ENCODE data around the gene MPEG1. TPM values are rescaled to one million over a fixed set of nuclear protein-coding genes. Genes with fewer than 3 reads are reported as not detected.

The MPEG1 gene
- total and polyA plus RNA-seq, 4 donors = 7.0 to 63.5 (median 36.9) TPM

DNA sequence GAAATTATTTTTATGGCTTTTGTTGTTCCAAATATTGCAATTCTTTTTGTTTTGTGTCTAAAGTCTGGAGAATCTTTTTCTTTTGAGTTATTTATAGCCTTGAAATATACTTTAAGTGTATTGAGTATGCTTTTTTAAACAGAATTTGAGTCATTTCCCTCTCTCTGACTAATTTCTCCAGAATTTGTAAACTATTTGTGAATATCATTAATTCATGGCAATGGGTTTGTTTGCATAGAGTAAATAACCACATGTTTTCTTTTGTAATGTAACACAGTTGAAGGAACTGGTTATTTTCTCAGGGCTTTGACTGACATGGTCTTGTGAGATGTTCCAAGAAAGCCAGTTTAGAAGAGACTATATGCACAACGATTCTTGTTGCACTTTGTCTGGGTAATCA, 30.9 kb upstream of the MPEG1 start:
- H3K9me3 ChIP-seq (ENCODE audit: control insufficient read depth in 4 of 4, insufficient read depth in 3 of 4, low read length in 3 of 4) = no peaks in the 10 kb centered on the region
- H3K4me3 ChIP-seq = no peak overlapping the region
- H3K36me3 ChIP-seq (ENCODE audit: control insufficient read depth in 4 of 4, insufficient read depth in 4 of 4, low read length in 4 of 4) = no peaks in the 10 kb centered on the region
- no peak overlapping the region for H3K9ac ChIP-seq (ENCODE audit: insufficient read depth in 1 of 2, low read length in 2 of 2)
- H3K27me3 ChIP-seq (ENCODE audit: control insufficient read depth in 3 of 3, insufficient read depth in 3 of 3, low read length in 2 of 3) = no peaks in the 10 kb centered on the region
- H3K4me1 ChIP-seq (ENCODE audit: control insufficient read depth in 5 of 5, insufficient read depth in 5 of 5, low read length in 5 of 5) = peaks cover 0 to 3% (median 0%) of the 10 kb centered on the region in 5 donors
- WGBS, 2 donors = 85 to 91% methylated on average over 1 of the region's 1 CpG
- no peak overlapping the region for H3K27ac ChIP-seq (ENCODE audit: low read depth in 1 of 2, low read length in 1 of 2)
- ATAC-seq (ENCODE audit: insufficient read depth, low FRiP score) (no peak), DNase-seq (no peak)
- TF ChIP-seq, protein P1, sequence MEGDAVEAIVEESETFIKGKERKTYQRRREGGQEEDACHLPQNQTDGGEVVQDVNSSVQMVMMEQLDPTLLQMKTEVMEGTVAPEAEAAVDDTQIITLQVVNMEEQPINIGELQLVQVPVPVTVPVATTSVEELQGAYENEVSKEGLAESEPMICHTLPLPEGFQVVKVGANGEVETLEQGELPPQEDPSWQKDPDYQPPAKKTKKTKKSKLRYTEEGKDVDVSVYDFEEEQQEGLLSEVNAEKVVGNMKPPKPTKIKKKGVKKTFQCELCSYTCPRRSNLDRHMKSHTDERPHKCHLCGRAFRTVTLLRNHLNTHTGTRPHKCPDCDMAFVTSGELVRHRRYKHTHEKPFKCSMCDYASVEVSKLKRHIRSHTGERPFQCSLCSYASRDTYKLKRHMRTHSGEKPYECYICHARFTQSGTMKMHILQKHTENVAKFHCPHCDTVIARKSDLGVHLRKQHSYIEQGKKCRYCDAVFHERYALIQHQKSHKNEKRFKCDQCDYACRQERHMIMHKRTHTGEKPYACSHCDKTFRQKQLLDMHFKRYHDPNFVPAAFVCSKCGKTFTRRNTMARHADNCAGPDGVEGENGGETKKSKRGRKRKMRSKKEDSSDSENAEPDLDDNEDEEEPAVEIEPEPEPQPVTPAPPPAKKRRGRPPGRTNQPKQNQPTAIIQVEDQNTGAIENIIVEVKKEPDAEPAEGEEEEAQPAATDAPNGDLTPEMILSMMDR (IDR thresholded peaks at IDR 0.05; ENCODE audit: control extremely low read depth, extremely low read depth) = no peak

DNA sequence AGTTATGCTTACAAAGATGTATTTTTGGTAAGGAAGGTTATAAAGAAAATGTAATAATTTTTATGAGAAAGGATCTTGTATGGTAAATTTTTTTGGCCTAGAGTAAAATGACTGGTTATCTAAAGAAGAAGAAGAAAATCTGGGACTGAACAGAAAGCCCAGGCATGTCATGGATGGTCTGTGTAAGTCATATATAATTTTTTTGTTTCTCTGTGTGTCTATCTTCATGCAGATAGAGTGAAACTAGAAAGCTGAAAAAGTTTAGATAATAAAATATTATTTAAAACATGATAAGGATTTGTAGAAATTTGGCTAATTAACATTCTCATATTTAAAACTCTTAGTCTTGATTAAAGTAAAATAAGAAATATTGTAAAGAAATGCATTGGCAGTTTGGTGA, 27.6 kb upstream of the MPEG1 start:
- ATAC-seq (ENCODE audit: insufficient read depth, low FRiP score) (no peak), DNase-seq (no peak)
- Histone ChIP-seq H3K9ac (ENCODE audit: insufficient read depth in 1 of 2, low read length in 2 of 2) (no peak overlapping the region), H3K4me3 (no peak overlapping the region), H3K36me3 (ENCODE audit: control insufficient read depth in 4 of 4, insufficient read depth in 4 of 4, low read length in 4 of 4) (no peaks in the 10 kb centered on the region), H3K4me1 (ENCODE audit: control insufficient read depth in 5 of 5, insufficient read depth in 5 of 5, low read length in 5 of 5) (no peaks in the 10 kb centered on the region), H3K27ac (ENCODE audit: low read depth in 1 of 2, low read length in 1 of 2) (no peak overlapping the region), H3K27me3 (ENCODE audit: control insufficient read depth in 3 of 3, insufficient read depth in 3 of 3, low read length in 2 of 3) (no peaks in the 10 kb centered on the region), H3K9me3 (ENCODE audit: control insufficient read depth in 4 of 4, insufficient read depth in 3 of 4, low read length in 3 of 4) (peaks cover 0 to 2% (median 0%) of the 10 kb centered on the region in 4 donors)
- TF ChIP-seq, protein P1 (IDR thresholded peaks at IDR 0.05; ENCODE audit: control extremely low read depth, extremely low read depth) = no peak

DNA sequence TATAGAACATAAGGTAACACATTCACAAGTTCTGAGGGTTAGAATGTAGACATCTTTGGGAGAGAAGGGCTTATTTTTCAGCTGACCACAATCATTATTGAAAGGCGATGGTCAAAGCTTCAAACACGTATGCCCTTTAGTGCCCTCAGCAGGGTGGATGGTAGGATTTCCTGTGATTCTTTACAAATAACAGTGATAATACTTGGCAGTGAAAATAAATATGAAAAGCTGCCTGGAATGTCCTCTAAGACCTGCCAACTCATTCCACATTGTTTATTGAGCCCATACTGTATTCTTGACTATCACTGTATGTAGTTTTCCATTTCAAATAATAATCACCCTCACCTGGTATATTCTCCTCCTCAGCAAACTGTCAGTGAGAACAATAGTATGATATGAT, 13.7 kb upstream of the MPEG1 start:
- TF ChIP-seq, protein P1 (IDR thresholded peaks at IDR 0.05; ENCODE audit: control extremely low read depth, extremely low read depth) = no peak
- Histone ChIP-seq H3K36me3 (ENCODE audit: control insufficient read depth in 4 of 4, insufficient read depth in 4 of 4, low read length in 4 of 4) (no peaks in the 10 kb centered on the region), H3K9me3 (ENCODE audit: control insufficient read depth in 4 of 4, insufficient read depth in 3 of 4, low read length in 3 of 4) (peaks cover 0 to 4% (median 0%) of the 10 kb centered on the region in 4 donors), H3K9ac (ENCODE audit: insufficient read depth in 1 of 2, low read length in 2 of 2) (no peak overlapping the region), H3K4me3 (no peak overlapping the region), H3K27me3 (ENCODE audit: control insufficient read depth in 3 of 3, insufficient read depth in 3 of 3, low read length in 2 of 3) (peaks cover 0 to 2% (median 0%) of the 10 kb centered on the region in 3 donors), H3K4me1 (ENCODE audit: control insufficient read depth in 5 of 5, insufficient read depth in 5 of 5, low read length in 5 of 5) (peaks cover 0 to 7% (median 0%) of the 10 kb centered on the region in 5 donors), H3K27ac (ENCODE audit: low read depth in 1 of 2, low read length in 1 of 2) (no peak overlapping the region)
- DNase-seq (no peak), ATAC-seq (ENCODE audit: insufficient read depth, low FRiP score) (no peak)
- WGBS, 2 donors = 63 to 70% methylated on average over 2 of the region's 2 CpGs

DNA sequence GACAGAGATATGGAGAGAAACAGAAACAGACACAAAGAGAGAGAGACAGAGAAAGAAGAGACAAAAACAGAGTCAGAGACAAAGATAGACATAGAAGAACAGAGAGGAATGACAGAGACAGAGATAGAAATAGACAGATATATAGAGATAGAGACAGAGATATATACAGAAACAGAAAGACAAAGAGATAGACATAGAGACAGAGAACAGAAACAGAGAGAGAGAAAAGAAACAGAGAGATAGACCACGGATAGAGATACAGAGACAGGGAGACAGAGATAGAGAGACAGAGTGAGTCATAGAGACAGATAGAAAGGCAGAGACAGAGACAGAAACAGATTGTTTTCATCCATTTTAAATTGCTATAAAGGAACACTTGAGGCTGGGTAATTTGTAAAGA, 12.3 kb upstream of the MPEG1 start:
- TF ChIP-seq, protein P1 (IDR thresholded peaks at IDR 0.05; ENCODE audit: control extremely low read depth, extremely low read depth) = no peak
- Histone ChIP-seq H3K36me3 (ENCODE audit: control insufficient read depth in 4 of 4, insufficient read depth in 4 of 4, low read length in 4 of 4) (no peaks in the 10 kb centered on the region), H3K9me3 (ENCODE audit: control insufficient read depth in 4 of 4, insufficient read depth in 3 of 4, low read length in 3 of 4) (peaks cover 0 to 4% (median 0%) of the 10 kb centered on the region in 4 donors), H3K27me3 (ENCODE audit: control insufficient read depth in 3 of 3, insufficient read depth in 3 of 3, low read length in 2 of 3) (peaks cover 0 to 2% (median 0%) of the 10 kb centered on the region in 3 donors), H3K27ac (ENCODE audit: low read depth in 1 of 2, low read length in 1 of 2) (peak overlapping the region in 1 of 2 donors; percentile 30), H3K9ac (ENCODE audit: insufficient read depth in 1 of 2, low read length in 2 of 2) (no peak overlapping the region), H3K4me1 (ENCODE audit: control insufficient read depth in 5 of 5, insufficient read depth in 5 of 5, low read length in 5 of 5) (peaks cover 0 to 7% (median 0%) of the 10 kb centered on the region in 5 donors), H3K4me3 (no peak overlapping the region)
- ATAC-seq (ENCODE audit: insufficient read depth, low FRiP score) (no peak), DNase-seq (no peak)
- 81 to 88% methylated on average over 1 of the region's 1 CpG for WGBS, 2 donors
